GM23338 (cell line): Measurements from ENCODE around the gene NAE1.

Experiments
- CREB1 ChIP-seq: fragments of 250-450 bp; sonication (Bioruptor Pico); IDR thresholded peaks from 2 replicates; pipeline ENCODE4 v1.5.0; 2020; ENCODE audit warnings: low read depth, mild to moderate bottlenecking, moderate library complexity
- EZH2 ChIP-seq: fragments of 200-600 bp; sonication (generic); IDR thresholded peaks from one replicate; pipeline ENCODE4 v1.8.0; 2017; ENCODE audit warnings: antibody characterized with exemption, mild to moderate bottlenecking, low read depth; ENCODE audit not compliant: unreplicated experiment
- EZH2phosphoT487 ChIP-seq: fragments of 200-600 bp; sonication (generic); IDR thresholded peaks from one replicate; pipeline ENCODE4 v1.8.1; 2018; ENCODE audit warnings: antibody characterized with exemption; ENCODE audit not compliant: unreplicated experiment
- JUNB ChIP-seq: IDR thresholded peaks from one replicate; pipeline ENCODE4 v1.6.1; 2016; ENCODE audit warnings: antibody characterized with exemption; ENCODE audit not compliant: unreplicated experiment
- NANOG ChIP-seq: IDR thresholded peaks from 2 replicates; pipeline ENCODE4 v1.6.1; 2016; ENCODE audit warnings: antibody characterized with exemption, borderline replicate concordance
- POLR2AphosphoS5 ChIP-seq: IDR thresholded peaks from 2 replicates; pipeline ENCODE4 v1.6.1; 2016; ENCODE audit warnings: antibody characterized with exemption, low read depth
- STAT1 ChIP-seq: IDR thresholded peaks from one replicate; pipeline ENCODE4 v1.6.1; 2016; ENCODE audit warnings: antibody characterized with exemption; ENCODE audit not compliant: unreplicated experiment
- ZNF114 ChIP-seq: fragments of 250-450 bp; sonication (Bioruptor Pico); IDR thresholded peaks from 2 replicates; pipeline ENCODE4 v1.5.0; 2020; ENCODE audit warnings: mild to moderate bottlenecking, moderate library complexity
- ZNF331 ChIP-seq: fragments of 250-450 bp; sonication (Bioruptor Pico); IDR thresholded peaks from 2 replicates; pipeline ENCODE4 v1.5.0; 2020; ENCODE audit warnings: low read depth, mild to moderate bottlenecking, moderate library complexity
- TF ChIP-seq, protein P1 (sequence below), 2 experiments: fragments of 200-600 bp in 1 of 2; sonication (generic) in 1 of 2; conservative IDR thresholded peaks; 2 replicates each; pipeline versions ENCODE4 v1.5.1 to v1.6.1; 2016 to 2017; ENCODE audit warnings: antibody characterized with exemption in 2 of 2, low read depth in 2 of 2, mild to moderate bottlenecking in 2 of 2, moderate library complexity in 1 of 2
- TF ChIP-seq, protein P2 (sequence below): IDR thresholded peaks from one replicate; pipeline ENCODE4 v1.6.1; 2018; ENCODE audit warnings: antibody characterized with exemption; ENCODE audit not compliant: unreplicated experiment
- TF ChIP-seq, protein P3 (sequence below): IDR thresholded peaks from 2 replicates; pipeline ENCODE4 v1.6.1; 2016; ENCODE audit warnings: antibody characterized with exemption

DNA sequence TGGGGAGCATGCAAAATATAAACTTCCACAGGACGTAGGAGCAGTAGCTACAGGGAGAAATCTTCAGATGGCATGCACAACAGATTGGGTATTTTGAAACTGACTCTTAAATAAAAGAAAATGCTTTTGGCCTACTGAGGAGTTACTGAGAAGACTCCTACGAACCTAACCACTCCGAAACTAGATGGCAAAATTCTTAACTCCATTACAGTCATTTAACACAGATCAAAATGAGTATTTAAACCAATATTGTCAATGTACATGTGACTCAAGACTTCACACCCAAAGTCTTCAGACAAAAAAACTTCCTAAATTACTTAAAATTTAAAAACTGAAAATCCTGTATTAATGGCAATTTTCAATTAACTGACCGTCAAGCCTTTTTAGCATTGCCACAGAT is 21.0 kb downstream of the NAE1 start:
- TF ChIP-seq EZH2phosphoT487, result no peak
- TF ChIP-seq, protein P1, sequence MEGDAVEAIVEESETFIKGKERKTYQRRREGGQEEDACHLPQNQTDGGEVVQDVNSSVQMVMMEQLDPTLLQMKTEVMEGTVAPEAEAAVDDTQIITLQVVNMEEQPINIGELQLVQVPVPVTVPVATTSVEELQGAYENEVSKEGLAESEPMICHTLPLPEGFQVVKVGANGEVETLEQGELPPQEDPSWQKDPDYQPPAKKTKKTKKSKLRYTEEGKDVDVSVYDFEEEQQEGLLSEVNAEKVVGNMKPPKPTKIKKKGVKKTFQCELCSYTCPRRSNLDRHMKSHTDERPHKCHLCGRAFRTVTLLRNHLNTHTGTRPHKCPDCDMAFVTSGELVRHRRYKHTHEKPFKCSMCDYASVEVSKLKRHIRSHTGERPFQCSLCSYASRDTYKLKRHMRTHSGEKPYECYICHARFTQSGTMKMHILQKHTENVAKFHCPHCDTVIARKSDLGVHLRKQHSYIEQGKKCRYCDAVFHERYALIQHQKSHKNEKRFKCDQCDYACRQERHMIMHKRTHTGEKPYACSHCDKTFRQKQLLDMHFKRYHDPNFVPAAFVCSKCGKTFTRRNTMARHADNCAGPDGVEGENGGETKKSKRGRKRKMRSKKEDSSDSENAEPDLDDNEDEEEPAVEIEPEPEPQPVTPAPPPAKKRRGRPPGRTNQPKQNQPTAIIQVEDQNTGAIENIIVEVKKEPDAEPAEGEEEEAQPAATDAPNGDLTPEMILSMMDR (conservative IDR thresholded peaks at IDR 0.05; ENCODE audit: low read depth in 2 of 2), result no peak
- TF ChIP-seq, protein P2, sequence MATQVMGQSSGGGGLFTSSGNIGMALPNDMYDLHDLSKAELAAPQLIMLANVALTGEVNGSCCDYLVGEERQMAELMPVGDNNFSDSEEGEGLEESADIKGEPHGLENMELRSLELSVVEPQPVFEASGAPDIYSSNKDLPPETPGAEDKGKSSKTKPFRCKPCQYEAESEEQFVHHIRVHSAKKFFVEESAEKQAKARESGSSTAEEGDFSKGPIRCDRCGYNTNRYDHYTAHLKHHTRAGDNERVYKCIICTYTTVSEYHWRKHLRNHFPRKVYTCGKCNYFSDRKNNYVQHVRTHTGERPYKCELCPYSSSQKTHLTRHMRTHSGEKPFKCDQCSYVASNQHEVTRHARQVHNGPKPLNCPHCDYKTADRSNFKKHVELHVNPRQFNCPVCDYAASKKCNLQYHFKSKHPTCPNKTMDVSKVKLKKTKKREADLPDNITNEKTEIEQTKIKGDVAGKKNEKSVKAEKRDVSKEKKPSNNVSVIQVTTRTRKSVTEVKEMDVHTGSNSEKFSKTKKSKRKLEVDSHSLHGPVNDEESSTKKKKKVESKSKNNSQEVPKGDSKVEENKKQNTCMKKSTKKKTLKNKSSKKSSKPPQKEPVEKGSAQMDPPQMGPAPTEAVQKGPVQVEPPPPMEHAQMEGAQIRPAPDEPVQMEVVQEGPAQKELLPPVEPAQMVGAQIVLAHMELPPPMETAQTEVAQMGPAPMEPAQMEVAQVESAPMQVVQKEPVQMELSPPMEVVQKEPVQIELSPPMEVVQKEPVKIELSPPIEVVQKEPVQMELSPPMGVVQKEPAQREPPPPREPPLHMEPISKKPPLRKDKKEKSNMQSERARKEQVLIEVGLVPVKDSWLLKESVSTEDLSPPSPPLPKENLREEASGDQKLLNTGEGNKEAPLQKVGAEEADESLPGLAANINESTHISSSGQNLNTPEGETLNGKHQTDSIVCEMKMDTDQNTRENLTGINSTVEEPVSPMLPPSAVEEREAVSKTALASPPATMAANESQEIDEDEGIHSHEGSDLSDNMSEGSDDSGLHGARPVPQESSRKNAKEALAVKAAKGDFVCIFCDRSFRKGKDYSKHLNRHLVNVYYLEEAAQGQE, result no peak
- TF ChIP-seq EZH2, result no peak
- no peak for TF ChIP-seq POLR2AphosphoS5
- no peak for TF ChIP-seq CREB1 (CRISPR knock-in tag)
- TF ChIP-seq, protein P3, sequence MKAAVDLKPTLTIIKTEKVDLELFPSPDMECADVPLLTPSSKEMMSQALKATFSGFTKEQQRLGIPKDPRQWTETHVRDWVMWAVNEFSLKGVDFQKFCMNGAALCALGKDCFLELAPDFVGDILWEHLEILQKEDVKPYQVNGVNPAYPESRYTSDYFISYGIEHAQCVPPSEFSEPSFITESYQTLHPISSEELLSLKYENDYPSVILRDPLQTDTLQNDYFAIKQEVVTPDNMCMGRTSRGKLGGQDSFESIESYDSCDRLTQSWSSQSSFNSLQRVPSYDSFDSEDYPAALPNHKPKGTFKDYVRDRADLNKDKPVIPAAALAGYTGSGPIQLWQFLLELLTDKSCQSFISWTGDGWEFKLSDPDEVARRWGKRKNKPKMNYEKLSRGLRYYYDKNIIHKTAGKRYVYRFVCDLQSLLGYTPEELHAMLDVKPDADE, result no peak
- TF ChIP-seq ZNF331 (CRISPR knock-in tag), result no peak
- no peak for TF ChIP-seq ZNF114 (CRISPR knock-in tag)
- no peak for TF ChIP-seq JUNB
- TF ChIP-seq STAT1, result no peak
- TF ChIP-seq NANOG, result no peak
